Activated naive CD8-positive, alpha-beta T cell treated with anti-CD3 and anti-CD28 coated beads for 36 hours (primary cell): ENCODE results near the gene MSI1. TPM values are rescaled to one million over a fixed set of nuclear protein-coding genes. Genes with fewer than 3 reads are reported as not detected.
"Not testable (repeated sequence)": the region's sequence is repeated elsewhere in the genome, so short reads cannot be mapped to it uniquely, and the experiment has no call there.

ENCODE experiments used
- DNase-seq: peaks from one replicate; pipeline ENCODE4 v3.0.0; 2021
- H3K27ac Mint-ChIP-seq: one replicate; pipeline ENCODE4 v1.8.0; 2022; ENCODE audit warnings: mild to moderate bottlenecking, moderate library complexity, mixed read lengths
- H3K27me3 Mint-ChIP-seq: one replicate; pipeline ENCODE4 v1.8.0; 2022; ENCODE audit warnings: mild to moderate bottlenecking, mixed read lengths
- H3K36me3 Mint-ChIP-seq: one replicate; pipeline ENCODE4 v1.8.0; 2021; ENCODE audit warnings: mild to moderate bottlenecking, mixed read lengths
- H3K4me1 Mint-ChIP-seq: one replicate; pipeline ENCODE4 v1.8.0; 2021; ENCODE audit warnings: mixed read lengths
- H3K4me3 Mint-ChIP-seq: one replicate; pipeline ENCODE4 v1.8.0; 2022; ENCODE audit warnings: mild to moderate bottlenecking, moderate library complexity, mixed read lengths
- H3K9me3 Mint-ChIP-seq: one replicate; pipeline ENCODE4 v1.8.0; 2022; ENCODE audit warnings: mixed read lengths
- total RNA-seq, 2 experiments: library from RNA; stranded (reverse); gene quantifications; one replicate each; pipeline ENCODE4 v1.2.3, GENCODE V29; 2021

Gene MSI1
- total RNA-seq, 2 experiments from 2014 or later = 0.60 to 1.7 TPM

DNA sequence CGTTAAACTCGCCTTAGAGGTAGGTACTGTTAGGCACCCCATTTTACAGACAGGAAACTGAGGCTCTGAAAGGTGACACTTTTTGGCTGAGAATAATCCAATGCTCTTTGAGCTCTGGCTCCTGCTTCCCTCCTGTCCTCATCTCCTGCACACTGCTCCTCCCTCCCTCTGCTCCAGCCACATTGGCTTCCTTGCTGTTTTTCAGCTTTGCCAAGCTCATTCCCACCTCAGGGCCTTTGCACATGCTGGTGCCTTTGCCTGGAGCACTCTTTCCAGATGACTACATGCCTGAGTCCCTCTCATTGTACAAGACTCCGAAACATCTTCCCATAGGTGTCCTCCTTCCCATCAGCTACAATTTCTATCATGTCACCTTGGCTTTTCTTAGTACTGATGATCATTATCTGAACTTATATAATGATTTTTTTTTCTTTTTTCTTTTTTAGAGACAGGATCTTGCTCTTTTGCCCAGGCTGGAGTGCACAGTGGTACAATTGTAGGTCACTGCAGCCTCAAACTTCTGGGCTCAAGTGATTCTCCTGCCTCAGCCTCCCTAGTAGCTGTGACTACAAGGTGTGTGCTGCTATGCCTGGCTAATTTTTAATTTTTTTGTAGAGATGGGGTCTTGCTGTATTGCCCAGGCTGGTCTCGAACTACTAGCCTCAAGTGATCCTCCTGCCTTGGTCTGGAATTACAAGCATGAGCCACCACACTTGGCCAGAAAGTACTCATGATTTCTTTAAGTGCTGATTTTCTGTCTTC, 15.2 kb downstream of the MSI1 start:
- Mint-ChIP-seq H3K36me3 (no peaks in the 10 kb centered on the region), H3K27ac (no peak overlapping the region), H3K27me3 (peaks cover 22% of the 10 kb centered on the region), H3K4me1 (no peaks in the 10 kb centered on the region), H3K9me3 (no peaks in the 10 kb centered on the region), H3K4me3 (no peak overlapping the region)
- no peak for DNase-seq

DNA sequence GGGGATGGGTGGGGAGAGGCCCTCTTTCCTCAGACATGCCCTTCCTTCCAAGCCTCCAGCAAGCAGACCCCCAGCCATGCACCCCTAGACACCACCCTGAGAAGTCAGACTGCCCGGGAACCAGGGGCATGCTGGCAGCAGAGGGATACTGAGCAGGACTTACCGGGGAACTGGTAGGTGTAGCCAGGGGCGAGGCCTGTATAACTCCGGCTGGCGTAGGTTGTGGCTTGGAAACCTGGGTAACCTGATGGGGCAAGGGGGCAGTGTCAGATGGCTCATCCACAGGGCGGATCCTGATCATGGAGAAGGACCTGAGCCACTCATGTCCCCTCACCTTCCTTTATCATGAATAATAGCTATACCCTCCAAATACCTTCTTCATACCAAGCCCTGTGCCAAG, 15.8 kb downstream of the MSI1 start:
- no peaks in the 10 kb centered on the region for H3K9me3 Mint-ChIP-seq
- no peak overlapping the region for H3K4me3 Mint-ChIP-seq
- no peaks in the 10 kb centered on the region for H3K36me3 Mint-ChIP-seq
- H3K4me1 Mint-ChIP-seq = no peaks in the 10 kb centered on the region
- no peak for DNase-seq
- H3K27me3 Mint-ChIP-seq = peaks cover 19% of the 10 kb centered on the region
- H3K27ac Mint-ChIP-seq = no peak overlapping the region

DNA sequence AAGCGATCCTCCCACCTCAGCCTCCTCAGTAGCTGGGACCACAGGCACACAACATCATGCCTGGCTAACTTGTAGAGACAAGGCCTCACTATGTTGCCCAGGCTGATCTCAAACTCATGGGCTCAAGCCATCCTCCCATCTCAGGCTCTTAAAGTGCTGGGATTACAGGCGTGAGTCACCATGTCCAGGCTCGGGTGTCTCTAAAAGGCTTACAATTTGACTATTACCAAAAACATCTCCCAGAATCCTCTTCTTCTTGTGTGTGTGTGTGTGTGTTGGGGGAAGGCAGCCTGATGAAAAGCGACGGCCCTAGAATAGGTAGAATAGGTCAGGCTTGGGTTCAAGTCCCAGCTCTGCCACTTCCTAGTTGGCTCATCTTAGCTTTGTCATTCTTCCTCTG, 16.8 kb downstream of the MSI1 start:
- no peak overlapping the region for H3K4me3 Mint-ChIP-seq
- peaks cover 10% of the 10 kb centered on the region for H3K27me3 Mint-ChIP-seq
- H3K36me3 Mint-ChIP-seq = no peaks in the 10 kb centered on the region
- no peaks in the 10 kb centered on the region for H3K4me1 Mint-ChIP-seq
- H3K27ac Mint-ChIP-seq = no peak overlapping the region
- no peaks in the 10 kb centered on the region for H3K9me3 Mint-ChIP-seq
- DNase-seq = no peak

DNA sequence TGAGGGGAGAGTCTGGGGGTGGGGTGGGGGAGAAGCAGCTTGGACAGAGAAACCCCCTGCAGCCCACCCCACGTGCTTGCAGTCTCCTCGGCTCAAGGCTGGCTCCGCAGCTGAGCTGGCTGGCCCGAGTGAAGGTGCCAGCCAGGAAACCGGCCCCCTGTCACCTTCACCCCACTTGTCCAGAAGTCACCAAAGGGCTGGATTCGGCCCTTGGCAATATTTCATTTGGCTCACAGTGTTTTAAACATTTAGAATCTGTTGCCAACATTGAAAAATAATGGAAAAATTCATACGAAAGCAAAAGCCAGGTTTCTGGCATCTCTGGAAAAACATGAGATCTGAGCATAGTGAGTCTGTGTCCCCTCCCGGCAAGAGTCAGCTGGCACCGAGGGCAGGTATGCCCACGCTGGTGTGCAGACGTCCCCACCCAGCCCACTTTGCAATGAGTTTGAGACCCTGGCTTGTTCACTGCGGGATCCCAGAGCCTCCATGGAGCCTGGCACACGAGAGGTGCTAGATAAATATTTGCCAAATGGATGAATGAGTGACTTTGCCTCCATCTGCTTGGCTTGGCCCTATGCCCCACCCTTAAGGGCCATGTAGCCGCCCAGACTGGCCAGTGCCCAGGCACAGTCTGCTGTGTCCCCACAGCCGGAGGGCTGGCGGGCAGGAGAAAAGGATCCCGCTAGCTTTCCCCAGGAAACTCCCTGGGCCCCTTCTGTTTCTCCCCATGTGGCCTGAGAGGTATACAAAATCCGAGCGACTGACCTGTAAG, 18.2 kb downstream of the MSI1 start:
- H3K4me3 Mint-ChIP-seq = no peak overlapping the region
- no peak for DNase-seq
- peaks cover 8% of the 10 kb centered on the region for H3K27me3 Mint-ChIP-seq
- H3K9me3 Mint-ChIP-seq = no peaks in the 10 kb centered on the region
- H3K27ac Mint-ChIP-seq = no peak overlapping the region
- no peaks in the 10 kb centered on the region for H3K36me3 Mint-ChIP-seq
- H3K4me1 Mint-ChIP-seq = no peaks in the 10 kb centered on the region

DNA sequence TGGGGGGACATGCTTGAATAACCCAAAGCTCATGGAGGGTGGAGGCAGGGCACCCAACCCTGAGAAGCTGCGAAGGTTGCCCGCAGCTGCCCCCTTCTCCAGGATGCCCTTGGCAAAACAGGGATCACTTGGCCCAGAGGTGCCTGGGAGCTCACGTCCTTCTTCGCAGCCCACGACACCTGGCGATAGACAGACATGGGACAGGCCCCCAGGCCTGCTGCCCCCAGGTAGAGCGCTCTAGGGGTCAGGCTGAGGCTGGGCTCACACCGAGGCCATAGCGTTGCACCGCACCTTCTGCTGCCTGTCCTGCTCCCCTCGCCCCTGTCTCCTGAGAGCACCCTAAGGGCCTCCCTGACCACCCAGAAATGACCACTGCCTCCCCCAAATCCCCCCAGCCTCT, 21.2 kb downstream of the MSI1 start:
- H3K27ac Mint-ChIP-seq = no peak overlapping the region
- DNase-seq = no peak
- no peaks in the 10 kb centered on the region for H3K9me3 Mint-ChIP-seq
- peaks cover 8% of the 10 kb centered on the region for H3K27me3 Mint-ChIP-seq
- no peak overlapping the region for H3K4me3 Mint-ChIP-seq
- no peaks in the 10 kb centered on the region for H3K36me3 Mint-ChIP-seq
- H3K4me1 Mint-ChIP-seq = no peaks in the 10 kb centered on the region

DNA sequence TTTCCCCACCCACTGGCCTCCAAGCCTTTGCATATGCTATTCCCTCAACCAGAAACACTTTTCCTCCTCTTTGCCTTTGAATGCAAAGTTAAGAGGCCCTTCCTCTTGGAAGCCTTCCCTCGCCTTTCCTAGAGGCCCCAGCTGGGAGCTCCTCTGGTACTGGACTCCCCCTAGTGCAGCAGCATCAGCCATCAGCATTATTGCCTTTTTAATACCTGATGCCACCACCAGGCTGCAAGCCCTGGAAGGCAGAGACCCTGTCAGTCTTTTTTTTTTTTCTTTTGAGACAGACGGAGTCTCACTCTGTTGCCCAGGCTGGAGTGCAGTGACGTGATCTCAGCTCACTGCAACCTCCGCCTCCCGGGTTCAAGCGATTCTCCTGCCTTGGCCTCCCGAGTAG, 22.3 kb downstream of the MSI1 start:
- H3K27me3 Mint-ChIP-seq = peaks cover 8% of the 10 kb centered on the region
- no peak overlapping the region for H3K4me3 Mint-ChIP-seq
- no peak overlapping the region for H3K27ac Mint-ChIP-seq
- H3K4me1 Mint-ChIP-seq = no peaks in the 10 kb centered on the region
- no peak for DNase-seq
- H3K9me3 Mint-ChIP-seq = no peaks in the 10 kb centered on the region
- no peaks in the 10 kb centered on the region for H3K36me3 Mint-ChIP-seq

DNA sequence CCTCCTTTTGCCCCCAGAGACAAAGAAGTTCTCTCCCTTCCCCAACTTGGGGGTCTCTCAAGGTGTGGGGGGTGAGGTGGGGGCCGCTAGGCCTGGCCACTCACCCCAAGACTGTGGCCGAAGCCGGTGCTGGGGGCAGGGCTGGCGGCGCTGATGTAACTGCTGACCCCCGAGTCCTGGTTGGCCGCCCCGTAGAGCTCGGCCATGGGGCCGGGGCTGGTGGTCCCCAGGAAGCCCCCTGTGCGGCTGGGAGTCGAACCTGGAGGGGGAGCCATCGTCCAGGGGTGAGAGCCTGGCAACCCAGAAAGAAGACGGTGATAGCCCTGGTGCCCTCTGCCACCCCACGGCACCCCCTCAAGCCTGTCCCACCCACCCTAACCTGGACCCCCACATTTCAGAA, 22.9 kb downstream of the MSI1 start:
- H3K27me3 Mint-ChIP-seq = peaks cover 8% of the 10 kb centered on the region
- no peak overlapping the region for H3K27ac Mint-ChIP-seq
- no peaks in the 10 kb centered on the region for H3K4me1 Mint-ChIP-seq
- H3K36me3 Mint-ChIP-seq = no peaks in the 10 kb centered on the region
- no peak overlapping the region for H3K4me3 Mint-ChIP-seq
- no peak for DNase-seq
- H3K9me3 Mint-ChIP-seq = no peaks in the 10 kb centered on the region

DNA sequence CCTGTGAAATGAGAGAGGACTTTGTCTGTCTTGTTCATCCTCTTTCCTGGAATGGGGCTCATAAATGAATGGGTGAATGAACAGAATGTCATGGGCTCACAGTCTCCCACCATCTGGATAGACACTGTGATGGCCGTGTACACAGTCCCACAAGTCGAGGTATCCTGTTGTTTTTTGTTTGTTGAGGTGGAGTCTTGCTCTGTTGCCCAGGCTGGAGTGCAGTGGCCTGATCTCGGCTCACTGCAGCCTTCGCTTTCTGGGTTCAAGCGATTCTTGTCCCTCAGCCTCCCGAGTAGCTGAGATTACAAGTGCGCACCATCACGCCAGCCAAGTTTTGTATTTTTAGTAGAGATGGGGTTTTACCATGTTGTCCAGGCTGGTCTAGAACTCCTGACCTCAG, 25.3 kb downstream of the MSI1 start:
- Mint-ChIP-seq H3K4me3 (no peak overlapping the region), H3K36me3 (no peaks in the 10 kb centered on the region), H3K4me1 (no peaks in the 10 kb centered on the region), H3K27ac (no peak overlapping the region), H3K9me3 (peaks cover under 1% of the 10 kb centered on the region), H3K27me3 (peaks cover 12% of the 10 kb centered on the region)
- DNase-seq = no peak

DNA sequence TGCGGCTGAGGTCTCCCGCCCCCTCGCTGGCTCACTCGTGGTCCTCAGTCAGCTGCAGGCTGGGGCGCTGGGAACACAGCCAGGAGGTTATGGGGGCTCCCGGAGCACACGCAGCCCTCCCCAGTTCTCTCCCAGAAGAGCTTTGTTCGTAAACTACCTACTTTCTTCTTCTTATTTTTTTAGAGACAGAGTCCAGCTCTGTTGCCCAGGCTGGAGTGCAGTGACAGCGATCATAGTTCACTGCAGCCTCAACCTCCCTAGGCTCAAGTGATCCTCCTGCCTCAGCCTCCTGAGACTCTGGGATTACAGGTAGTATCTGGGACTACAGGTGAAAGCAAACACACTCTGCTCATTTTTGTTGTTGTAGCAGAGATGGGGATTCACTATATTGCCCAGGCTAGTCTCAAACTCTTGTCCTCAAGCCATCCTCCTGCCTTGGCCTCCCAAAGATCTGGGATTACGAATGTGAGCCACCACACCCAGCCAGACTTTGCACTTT, 25.9 kb downstream of the MSI1 start:
- Mint-ChIP-seq H3K4me3 (no peak overlapping the region), H3K9me3 (peaks cover 3% of the 10 kb centered on the region), H3K4me1 (no peaks in the 10 kb centered on the region), H3K27ac (no peak overlapping the region), H3K36me3 (no peaks in the 10 kb centered on the region), H3K27me3 (peaks cover 12% of the 10 kb centered on the region)
- no peak for DNase-seq

DNA sequence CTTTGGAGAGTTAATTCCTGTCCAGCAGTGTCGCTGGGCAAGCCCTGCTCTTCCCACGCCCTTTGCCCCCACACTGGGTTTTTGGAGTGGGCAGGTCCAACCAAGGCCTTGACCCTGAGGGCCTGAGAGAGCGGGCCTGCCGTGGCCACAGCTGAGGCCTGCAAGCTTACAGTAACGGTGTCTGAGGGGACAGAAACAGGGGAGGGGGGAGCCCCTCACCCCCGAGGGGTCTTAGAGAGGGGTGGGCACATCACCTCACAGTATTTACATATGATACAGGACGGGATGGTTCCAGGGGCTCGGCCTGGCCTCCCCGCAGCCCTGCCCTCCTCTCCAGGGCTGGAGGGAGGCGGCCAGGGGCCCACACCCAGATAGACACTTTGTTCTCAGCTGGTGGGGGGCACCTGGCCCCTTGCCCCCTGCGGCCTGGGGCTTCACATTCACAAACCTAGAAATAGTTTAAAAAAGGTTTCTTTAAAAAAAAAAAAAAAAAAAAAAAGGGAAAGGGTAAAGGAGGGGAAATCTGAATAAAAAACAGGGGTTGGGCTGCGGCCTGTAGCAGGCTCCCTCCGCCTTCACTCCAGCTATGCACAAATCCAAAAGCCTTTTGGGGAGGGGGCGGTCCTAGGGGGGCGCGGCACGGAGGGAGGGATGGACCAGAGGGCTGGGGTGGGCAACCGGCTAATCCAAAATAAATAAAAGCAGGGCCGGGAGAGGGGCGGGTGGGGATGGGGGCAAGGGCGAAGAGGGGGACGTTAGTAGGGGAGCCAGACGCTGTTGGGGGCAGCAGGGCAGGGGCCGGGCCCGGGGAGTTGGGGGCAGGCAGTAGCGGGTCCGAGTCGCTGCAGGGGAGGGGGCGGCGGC, 26.6 kb downstream of the MSI1 start:
- H3K27me3 Mint-ChIP-seq = peaks cover 12% of the 10 kb centered on the region
- H3K27ac Mint-ChIP-seq = no peak overlapping the region
- peaks cover 10% of the 10 kb centered on the region for H3K9me3 Mint-ChIP-seq
- no peak overlapping the region for H3K4me3 Mint-ChIP-seq
- H3K36me3 Mint-ChIP-seq = no peaks in the 10 kb centered on the region
- H3K4me1 Mint-ChIP-seq = no peaks in the 10 kb centered on the region
- DNase-seq = no peak

DNA sequence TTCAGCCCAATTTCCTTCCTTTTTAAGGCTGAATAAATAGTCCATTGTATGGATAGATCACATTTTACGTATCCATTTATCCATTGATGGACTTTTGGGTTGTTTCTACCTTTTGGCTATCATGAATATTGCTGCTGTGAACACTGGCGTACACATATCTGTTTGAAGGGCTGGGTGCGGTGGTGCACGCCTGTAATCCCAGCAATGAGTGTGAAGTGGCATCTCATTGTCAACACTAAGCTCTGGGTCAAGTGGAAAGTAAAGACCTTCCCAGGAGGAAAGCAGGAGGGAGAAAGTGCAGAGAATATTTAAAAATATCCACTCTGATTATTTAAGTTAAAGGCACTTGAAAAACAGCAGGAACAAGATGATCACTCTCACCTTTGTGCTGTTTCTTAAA, 29.7 kb downstream of the MSI1 start:
- Mint-ChIP-seq H3K4me3 (no peak overlapping the region), H3K27ac (no peak overlapping the region)

DNA sequence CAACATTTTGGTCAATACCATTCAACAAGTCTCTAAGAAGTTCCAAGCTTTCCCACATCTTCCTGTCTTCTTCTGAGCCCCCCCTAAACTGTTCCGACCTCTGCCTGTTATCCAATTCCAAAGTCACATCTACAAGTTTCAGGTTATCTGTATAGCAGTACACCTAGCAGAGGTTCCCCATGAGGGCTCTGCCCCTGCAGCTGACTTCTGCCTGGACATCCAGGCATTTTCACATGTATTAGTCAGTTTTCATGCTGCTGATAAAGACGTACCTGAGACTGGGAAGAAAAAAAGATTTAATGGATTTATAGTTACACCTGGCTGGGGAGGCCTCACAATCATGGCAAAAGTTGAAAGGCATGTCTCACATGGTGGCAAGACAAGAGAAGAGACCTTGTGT, 31.2 kb downstream of the MSI1 start:
- no peak for DNase-seq
- Mint-ChIP-seq H3K9me3 (peaks cover 23% of the 10 kb centered on the region), H3K4me3 (no peak overlapping the region), H3K27me3 (peaks cover 4% of the 10 kb centered on the region), H3K4me1 (peaks cover 3% of the 10 kb centered on the region), H3K36me3 (peaks cover 4% of the 10 kb centered on the region), H3K27ac (no peak overlapping the region)

More for the DNA sequence above, 29.7 kb downstream of the MSI1 start:
- Mint-ChIP-seq H3K36me3 (peaks cover 4% of the 10 kb centered on the region), H3K27me3 (peaks cover 4% of the 10 kb centered on the region), H3K4me1 (peaks cover 3% of the 10 kb centered on the region), H3K9me3 (peaks cover 23% of the 10 kb centered on the region)
- DNase-seq = no peak

DNA sequence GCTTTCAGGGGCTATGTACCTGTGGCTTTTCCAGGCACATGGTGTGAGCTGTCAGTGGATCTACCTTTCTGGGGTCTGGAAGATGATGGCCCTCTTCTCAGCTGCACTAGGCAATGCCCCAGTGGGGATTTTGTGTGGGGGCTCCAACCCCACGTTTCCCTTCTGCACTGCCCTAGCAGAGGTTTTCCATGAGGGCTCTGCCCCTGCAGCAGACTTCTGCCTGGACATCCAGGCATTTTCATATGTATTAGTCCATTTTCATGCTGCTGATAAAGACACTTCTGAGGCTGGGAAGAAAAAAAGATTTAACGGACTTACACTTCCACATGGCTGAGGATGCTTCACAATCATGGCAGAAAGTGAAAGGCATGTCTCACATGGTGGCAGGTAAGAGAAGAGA, 32.6 kb downstream of the MSI1 start:
- peaks cover 23% of the 10 kb centered on the region for H3K9me3 Mint-ChIP-seq
- not testable (repeated sequence) for H3K36me3 Mint-ChIP-seq, H3K27ac Mint-ChIP-seq, H3K4me1 Mint-ChIP-seq, DNase-seq, H3K27me3 Mint-ChIP-seq, H3K4me3 Mint-ChIP-seq

DNA sequence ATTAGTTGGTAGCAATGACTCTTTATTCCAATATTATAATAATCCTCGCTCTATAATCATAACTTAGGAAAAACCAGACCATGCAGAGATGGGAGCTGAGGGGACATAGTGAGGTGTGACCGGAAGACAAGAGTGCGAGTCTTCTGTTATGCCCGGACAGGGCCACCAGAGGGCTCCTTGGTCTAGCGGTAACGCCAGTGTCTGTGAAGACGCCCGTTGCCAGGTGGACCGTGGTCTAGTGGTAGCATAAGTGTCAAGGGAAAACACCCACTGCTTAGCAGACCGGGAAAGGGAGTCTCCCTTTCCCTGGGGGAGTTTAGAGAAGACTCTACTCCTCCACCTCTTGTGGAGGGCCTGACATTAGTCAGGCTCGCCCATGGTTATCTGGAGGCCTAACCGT, 33.5 kb downstream of the MSI1 start:
- H3K4me3 Mint-ChIP-seq, H3K4me1 Mint-ChIP-seq, H3K27me3 Mint-ChIP-seq, H3K27ac Mint-ChIP-seq, H3K36me3 Mint-ChIP-seq: not testable (repeated sequence)
- DNase-seq = peak; percentile 43
- peaks cover 23% of the 10 kb centered on the region for H3K9me3 Mint-ChIP-seq

DNA sequence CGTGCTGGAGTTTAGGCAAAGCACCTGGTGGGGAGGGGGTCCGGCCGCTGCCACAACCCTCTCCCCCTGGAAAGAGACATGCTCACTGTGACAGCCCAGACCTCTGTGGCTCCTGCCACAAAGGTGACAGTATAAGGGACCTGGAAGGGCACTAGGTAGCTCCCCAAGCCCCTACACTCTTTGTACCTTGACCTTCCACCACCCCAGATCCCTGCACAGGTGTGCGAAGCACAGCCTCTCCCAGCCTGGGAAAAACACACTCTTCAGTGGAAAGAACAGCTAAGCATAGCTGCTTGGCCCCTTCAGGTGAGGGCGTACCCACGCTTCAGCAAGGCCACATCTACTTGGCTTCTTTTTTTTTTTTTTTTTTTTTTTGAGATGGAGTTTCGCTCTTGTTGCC, 36.4 kb downstream of the MSI1 start:
- no peaks in the 10 kb centered on the region for H3K27me3 Mint-ChIP-seq
- H3K4me1 Mint-ChIP-seq = peaks cover 3% of the 10 kb centered on the region
- no peak overlapping the region for H3K4me3 Mint-ChIP-seq
- H3K9me3 Mint-ChIP-seq = peaks cover 14% of the 10 kb centered on the region
- H3K27ac Mint-ChIP-seq = no peak overlapping the region
- DNase-seq = no peak
- H3K36me3 Mint-ChIP-seq = peaks cover 4% of the 10 kb centered on the region
